GM21825 (cell line): ENCODE data around the gene COQ4.

Experiments used
- ATAC-seq: cut with Tn5 transposase; IDR thresholded peaks from one replicate; pipeline ENCODE4 v1.9.1; 2021; ENCODE audit warnings: mild to moderate bottlenecking, moderate library complexity; ENCODE audit not compliant: unreplicated experiment

COQ4 gene

GRCh38 chr9:128340691-128341434, 18.2 kb downstream of the COQ4 start:
- peak; percentile 8 for ATAC-seq

DNA sequence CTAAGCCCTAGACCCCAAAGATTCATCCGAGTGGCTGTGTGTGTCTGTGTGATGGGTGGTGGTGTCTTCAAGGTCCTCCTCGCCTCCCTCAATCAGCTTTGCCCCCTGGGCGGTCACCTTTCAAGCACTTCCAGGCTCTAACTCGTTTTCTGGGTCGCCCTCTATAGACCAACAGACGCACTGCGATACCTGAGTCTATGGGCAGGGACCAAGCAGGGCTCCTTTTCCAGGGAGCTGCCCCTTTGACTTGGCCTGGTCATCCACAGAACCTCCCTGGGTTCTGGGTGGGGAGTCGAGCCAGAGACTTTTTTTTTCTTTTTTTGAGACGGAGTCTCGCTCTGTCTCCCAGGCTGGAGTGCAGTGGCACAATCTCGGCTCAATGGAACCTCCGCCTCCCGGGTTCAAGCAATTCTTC, 18.8 kb downstream of the COQ4 start:
- ATAC-seq: peak; percentile 49

DNA sequence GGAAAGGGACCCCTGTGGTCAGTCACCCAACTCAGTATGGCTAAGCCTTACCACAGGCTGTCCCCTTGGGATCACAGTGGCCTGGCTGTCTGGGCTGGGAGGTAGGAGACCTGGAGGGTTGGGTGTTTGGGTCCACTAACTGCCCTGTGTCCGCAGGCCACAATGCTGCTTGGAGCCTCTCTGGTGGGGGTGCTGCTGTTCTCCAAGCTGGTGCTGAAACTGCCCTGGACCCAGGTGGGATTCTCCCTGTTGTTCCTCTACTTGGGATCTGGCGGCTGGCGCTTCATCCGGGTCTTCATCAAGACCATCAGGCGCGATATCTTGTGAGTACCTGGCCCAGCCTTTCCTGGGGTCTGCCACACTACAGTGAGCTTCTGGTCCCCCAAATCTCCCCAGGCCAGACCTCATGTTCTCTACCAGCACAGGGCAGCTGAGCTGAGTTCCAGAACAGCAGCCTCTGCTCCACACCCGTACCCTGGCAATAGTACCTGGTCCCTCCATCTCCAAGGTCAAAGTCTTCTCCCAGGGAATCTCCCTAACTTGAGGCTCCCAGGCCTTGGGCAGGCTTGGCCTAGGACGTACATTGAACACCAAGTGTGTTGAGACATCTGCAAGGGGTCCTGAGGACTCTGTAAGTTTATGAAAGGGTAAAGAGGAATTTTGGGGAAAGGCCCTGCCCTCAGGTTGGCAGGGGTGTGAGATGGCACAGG, 20.5 kb downstream of the COQ4 start:
- ATAC-seq: no peak

DNA sequence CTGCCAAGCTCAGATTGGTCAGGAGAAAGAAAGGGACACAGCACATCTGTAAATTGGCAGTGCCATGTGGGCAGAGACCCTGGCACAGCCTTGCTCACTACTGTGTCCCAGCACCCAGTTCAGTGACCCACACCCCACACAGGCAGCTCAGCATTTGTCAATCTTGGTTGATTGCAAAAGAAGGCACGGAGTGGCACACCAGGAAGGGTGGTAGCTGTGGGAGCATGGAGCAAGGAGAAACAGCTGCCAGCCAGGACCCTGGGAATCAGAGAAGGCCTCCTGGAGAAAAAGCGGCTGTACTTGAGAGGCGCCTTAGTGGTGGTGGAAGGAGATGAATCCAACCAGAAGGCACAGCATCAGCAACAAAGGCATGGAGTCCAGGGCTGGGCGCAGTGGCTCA, 21.2 kb downstream of the COQ4 start:
- ATAC-seq: no peak

DNA sequence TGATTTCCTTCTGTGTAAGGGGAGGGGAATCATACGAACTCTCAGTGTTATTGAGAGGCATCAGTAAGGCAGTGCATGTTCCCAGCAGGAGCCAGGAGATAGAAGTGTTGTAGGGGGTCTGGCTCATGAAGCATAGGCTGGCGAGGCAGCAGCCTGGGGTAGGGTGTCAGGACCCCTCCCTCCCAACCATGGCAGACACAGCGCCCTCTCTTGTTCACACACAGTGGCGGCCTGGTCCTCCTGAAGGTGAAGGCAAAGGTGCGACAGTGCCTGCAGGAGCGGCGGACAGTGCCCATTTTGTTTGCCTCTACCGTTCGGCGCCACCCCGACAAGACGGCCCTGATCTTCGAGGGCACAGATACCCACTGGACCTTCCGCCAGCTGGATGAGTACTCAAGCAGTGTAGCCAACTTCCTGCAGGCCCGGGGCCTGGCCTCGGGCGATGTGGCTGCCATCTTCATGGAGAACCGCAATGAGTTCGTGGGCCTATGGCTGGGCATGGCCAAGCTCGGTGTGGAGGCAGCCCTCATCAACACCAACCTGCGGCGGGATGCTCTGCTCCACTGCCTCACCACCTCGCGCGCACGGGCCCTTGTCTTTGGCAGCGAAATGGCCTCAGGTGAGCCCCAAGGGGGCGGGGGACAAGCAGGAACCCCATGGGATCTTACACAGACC, 22.4 kb downstream of the COQ4 start:
- no peak for ATAC-seq

- ATAC-seq: no peak
These were observed 26.5 kb downstream of the COQ4 start for GRCh38 chr9:128349125-128349524.

GRCh38 chr9:128349772-128350171, 27.1 kb downstream of the COQ4 start:
- no peak for ATAC-seq

GRCh38 chr9:128355451-128355850, 32.8 kb downstream of the COQ4 start:
- no peak for ATAC-seq

GRCh38 chr9:128358090-128358489, 35.5 kb downstream of the COQ4 start:
- ATAC-seq: no peak

DNA sequence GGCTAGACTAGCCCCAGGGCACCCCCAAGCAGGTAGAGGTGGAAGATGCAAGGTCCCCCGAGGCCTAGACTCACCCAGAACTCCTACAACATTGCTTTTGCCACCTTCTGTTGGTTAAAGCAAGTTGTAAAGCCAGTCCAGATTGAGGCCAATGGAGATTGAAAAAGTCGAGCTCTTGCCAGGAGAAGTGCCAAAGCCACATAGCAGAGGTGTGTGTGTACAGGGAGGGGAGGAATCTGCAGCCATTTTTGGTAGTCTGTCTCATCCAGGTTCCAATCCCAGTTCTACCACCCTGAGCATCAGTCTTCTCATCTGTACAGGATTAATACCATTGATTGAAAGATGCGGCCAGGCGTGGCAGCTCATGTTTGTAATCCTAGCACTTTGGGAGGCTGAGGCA, 36.2 kb downstream of the COQ4 start:
- ATAC-seq: no peak

- ATAC-seq: no peak
These were observed 38.2 kb downstream of the COQ4 start for GRCh38 chr9:128360826-128361225.

DNA sequence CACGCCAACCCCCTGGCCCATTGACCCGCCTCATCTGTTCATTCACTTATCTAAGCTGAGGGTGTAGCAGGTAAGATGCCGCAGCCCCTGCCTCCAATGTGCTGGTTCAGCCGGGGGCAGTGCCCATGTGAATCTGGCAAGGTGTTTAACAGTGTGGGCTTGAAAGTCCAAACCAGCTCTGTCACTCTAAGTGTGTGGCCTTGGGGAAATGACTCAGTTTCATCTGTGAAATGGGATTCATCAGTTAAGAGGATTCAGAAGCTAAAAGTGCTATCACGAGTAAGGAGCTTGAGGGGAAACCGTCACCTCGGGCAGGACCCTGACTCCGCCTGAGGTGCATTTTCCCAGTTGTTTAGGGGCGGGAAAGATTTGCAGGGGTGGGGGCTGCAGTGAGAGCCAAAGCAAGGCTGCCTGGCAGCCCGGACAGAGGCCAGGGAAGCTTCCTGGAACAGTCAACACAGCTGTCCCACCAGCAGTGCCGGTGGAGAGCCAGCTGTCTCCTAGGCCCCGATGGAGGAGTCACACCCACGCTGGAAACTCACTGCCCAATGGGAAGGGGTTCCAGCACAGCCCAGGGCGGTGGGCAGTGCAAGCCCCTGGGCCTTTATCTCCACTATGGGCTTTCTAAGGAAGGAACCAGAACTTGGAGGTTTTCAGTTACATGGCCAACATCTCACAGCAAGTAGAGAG, 38.8 kb downstream of the COQ4 start:
- no peak for ATAC-seq

- peak; percentile 57 for ATAC-seq
These were observed 39.5 kb downstream of the COQ4 start for GRCh38 chr9:128361986-128362646.

DNA sequence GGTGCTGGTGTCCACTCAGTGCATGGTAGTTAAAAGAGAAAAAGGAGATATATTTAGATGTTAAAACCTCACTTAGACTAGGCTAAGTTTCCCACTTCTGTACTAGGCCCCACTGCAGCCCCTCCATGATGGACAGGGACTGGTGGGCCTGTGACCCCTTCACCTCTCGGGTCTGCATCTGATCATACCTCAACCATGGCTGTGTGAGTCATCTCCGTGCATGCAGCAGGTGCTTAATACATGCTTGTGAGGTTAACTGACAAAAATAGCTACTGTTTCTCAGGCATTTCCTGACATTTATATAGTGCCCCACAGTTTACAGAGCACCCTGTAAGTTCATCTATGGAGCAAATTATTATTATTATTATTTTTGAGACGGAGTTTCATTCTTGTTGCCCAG, 40.1 kb downstream of the COQ4 start:
- ATAC-seq: no peak

- ATAC-seq: no peak
These were observed 42.9 kb downstream of the COQ4 start for GRCh38 chr9:128365525-128365924.

GRCh38 chr9:128369024-128369706, 46.5 kb downstream of the COQ4 start:
- ATAC-seq: no peak

GRCh38 chr9:128370367-128370751, 47.7 kb downstream of the COQ4 start:
- no peak for ATAC-seq

GRCh38 chr9:128370752-128371629, 48.4 kb downstream of the COQ4 start, which contains the start of gene URM1:
URM1 (plus strand) TSS chr9:128371374; CDS start chr9:128371381, 7 bp downstream.
- peak; percentile 86 for ATAC-seq

GRCh38 chr9:128371630-128372117, 49.0 kb downstream of the COQ4 start:
- no peak for ATAC-seq
